CD14-positive monocyte (primary cell): ENCODE data around the gene NLRP12. TPM values are rescaled to one million over a fixed set of nuclear protein-coding genes. Genes with fewer than 3 reads are reported as not detected.
A peak's percentile ranks its signal among the peaks of the same experiment; 100 is the strongest.

Source experiments
- DNase-seq, 3 donors: peaks; one replicate each; pipeline ENCODE4 v3.0.0-alpha.2; 2011 to 2022
- H2AFZ ChIP-seq: 2 replicates; pipeline ENCODE4 v1.6.0; 2012; ENCODE audit warnings: mild to moderate bottlenecking, low read depth, low read length, inconsistent platforms; ENCODE audit not compliant: insufficient read depth, poor library complexity, severe bottlenecking
- H3K27ac ChIP-seq, 2 donors: 1 replicate in 1 of 2; 2 replicates in 1 of 2; pipeline ENCODE4 v1.5.1; 2012 to 2013; ENCODE audit warnings: low read length in 2 of 2, control low read depth in 1 of 2, inconsistent platforms in 1 of 2, low read depth in 1 of 2, mild to moderate bottlenecking in 1 of 2
- H3K27me3 ChIP-seq, 2 donors: one replicate each; pipeline versions ENCODE4 v1.6.0 to v1.6.1; 2011 to 2013; ENCODE audit warnings: low read length in 2 of 2; ENCODE audit not compliant: control insufficient read depth in 2 of 2, insufficient read depth in 2 of 2
- H3K36me3 ChIP-seq, 2 donors: replicated peaks in 1 of 2; 1 replicate in 1 of 2; 2 replicates in 1 of 2; pipeline versions ENCODE4 v1.5.1 to v1.6.1; 2012 to 2013; ENCODE audit warnings: low read length in 2 of 2, control low read depth in 1 of 2, inconsistent platforms in 1 of 2, mild to moderate bottlenecking in 1 of 2; ENCODE audit not compliant: insufficient read depth in 2 of 2, control insufficient read depth in 1 of 2
- H3K4me1 ChIP-seq, 2 donors: 1 replicate in 1 of 2; 2 replicates in 1 of 2; pipeline versions ENCODE4 v1.5.1 to v1.6.1; 2012 to 2013; ENCODE audit warnings: low read length in 2 of 2, control low read depth in 1 of 2, inconsistent platforms in 1 of 2, mild to moderate bottlenecking in 1 of 2, moderate library complexity in 1 of 2; ENCODE audit not compliant: insufficient read depth in 2 of 2, control insufficient read depth in 1 of 2
- H3K4me2 ChIP-seq: replicated peaks from 2 replicates; pipeline ENCODE3; 2012; ENCODE audit warnings: low read length, moderate library complexity, mild to moderate bottlenecking; ENCODE audit not compliant: poor library complexity, severe bottlenecking; ENCODE audit errors: extremely low read depth
- H3K4me3 ChIP-seq, 3 experiments: fragments of 200-600 bp in 1 of 3; sonication (generic) in 1 of 3; replicated peaks in 1 of 3; 1 replicate in 2 of 3; 2 replicates in 1 of 3; pipeline ENCODE4 v1.5.1; 2011 to 2013; ENCODE audit warnings: low read length in 3 of 3, mild to moderate bottlenecking in 3 of 3, control low read depth in 2 of 3, low read depth in 2 of 3, inconsistent platforms in 1 of 3, moderate library complexity in 1 of 3
- H3K79me2 ChIP-seq: 2 replicates; pipeline ENCODE4 v1.6.0; 2012; ENCODE audit warnings: mild to moderate bottlenecking, control low read depth, inconsistent platforms, low read length, moderate library complexity; ENCODE audit not compliant: insufficient read depth
- H3K9ac ChIP-seq: 2 replicates; pipeline ENCODE4 v1.6.0; 2017; ENCODE audit warnings: low read length, mild to moderate bottlenecking; ENCODE audit not compliant: insufficient read depth, poor library complexity, severe bottlenecking
- H3K9me3 ChIP-seq, 2 donors: replicated peaks in 1 of 2; 1 replicate in 1 of 2; 2 replicates in 1 of 2; pipeline versions ENCODE4 v1.5.1 to v1.6.1; 2012 to 2013; ENCODE audit warnings: low read length in 2 of 2, control low read depth in 1 of 2; ENCODE audit not compliant: control insufficient read depth in 1 of 2, insufficient read depth in 1 of 2
- H4K20me1 ChIP-seq: 2 replicates; pipeline ENCODE4 v1.6.0; 2012; ENCODE audit warnings: mild to moderate bottlenecking, low read length, control low read depth, moderate library complexity; ENCODE audit not compliant: insufficient read depth
- H3K27ac Mint-ChIP-seq, 7 donors: one replicate each; pipeline ENCODE4 v1.8.0; 2020; ENCODE audit warnings: mild to moderate bottlenecking in 7 of 7, mixed read lengths in 7 of 7, moderate library complexity in 6 of 7, inconsistent platforms in 2 of 7
- H3K27me3 Mint-ChIP-seq, 3 donors: one replicate each; pipeline ENCODE4 v1.8.0; 2021 to 2022; ENCODE audit warnings: low read depth in 3 of 3, mild to moderate bottlenecking in 3 of 3, mixed read lengths in 3 of 3, moderate library complexity in 3 of 3, inconsistent platforms in 1 of 3
- H3K36me3 Mint-ChIP-seq, 2 donors: one replicate each; pipeline ENCODE4 v1.8.0; 2020; ENCODE audit warnings: mixed read lengths in 2 of 2, inconsistent platforms in 1 of 2, mild to moderate bottlenecking in 1 of 2
- H3K4me1 Mint-ChIP-seq: one replicate; pipeline ENCODE4 v1.8.0; 2020; ENCODE audit warnings: mild to moderate bottlenecking, mixed read lengths
- H3K4me3 Mint-ChIP-seq, 2 donors: one replicate each; pipeline ENCODE4 v1.8.0; 2020; ENCODE audit warnings: mild to moderate bottlenecking in 2 of 2, mixed read lengths in 2 of 2, moderate library complexity in 1 of 2
- H3K9me3 Mint-ChIP-seq, 7 donors: one replicate each; pipeline ENCODE4 v1.8.0; 2020 to 2022; ENCODE audit warnings: mixed read lengths in 7 of 7, mild to moderate bottlenecking in 6 of 7, moderate library complexity in 6 of 7, inconsistent platforms in 2 of 7
- CTCF ChIP-seq: fragments of 200-600 bp; IDR thresholded peaks from one replicate; pipeline ENCODE4 v1.8.0; 2022; ENCODE audit warnings: antibody characterized with exemption, mild to moderate bottlenecking
- WGBS: methylation state at CpG from one replicate; pipeline ENCODE4 v1.1.5; 2013; ENCODE audit warnings: missing lambda C conversion rate; ENCODE audit not compliant: insufficient coverage; 5-methylcytosine and 5-hydroxymethylcytosine counted together
- intact Hi-C, 2 donors: fragments of 100-400 bp; cut with micrococcal nuclease; formaldehyde crosslinking; loops; one replicate each; pipeline versions ENCODE4 v1.15.0 to v1.15.1; 2023
- polyA plus RNA-seq, 3 donors: library from polyadenylated mRNA; depleted of rRNA in 1 of 3; unstranded in 2 of 3; stranded (reverse) in 1 of 3; fragments of 300-500 nt in 2 of 3; fragments of >200 nt in 1 of 3; fragmentation: Illumina TruSeq in 2 of 3; gene quantifications; 1 replicate in 2 of 3; 2 replicates in 1 of 3; pipeline ENCODE4 v1.2.3, GENCODE V29; 2012 to 2021

NLRP12 gene
- polyA plus RNA-seq, 3 donors: 40.5 to 64.9 (median 47.0) TPM

GRCh38 chr19:53867225-53868090, 43.3 kb upstream of the NLRP12 start, which contains the start of gene MYADM:
Gene MYADM (plus strand): TSS chr19:53867883. CDS start chr19:53873530, 5,647 bp downstream.
- 3% methylated on average over 19 of the region's 37 CpGs for WGBS
- peak within 1 kb of the TSS; percentile 97 to 99 for H3K4me3 Mint-ChIP-seq
- Histone ChIP-seq H3K79me2 (peaks cover 44% of the 10 kb centered on the region), H3K27ac (peak within 1 kb of the TSS; percentile 99), H3K4me3 (peak within 1 kb of the TSS; percentile 77 to 100 (median 100)), H4K20me1 (peaks cover 36% of the 10 kb centered on the region), H3K36me3 (peaks cover 3% of the 10 kb centered on the region in 2 donors), H3K9me3 (no peaks in the 10 kb centered on the region), H3K9ac (peak within 1 kb of the TSS; percentile 99), H3K27me3 (no peaks in the 10 kb centered on the region), H3K4me2 (peak within 1 kb of the TSS; percentile 85), H3K4me1 (peaks cover 47 to 52% of the 10 kb centered on the region in 2 donors), H2AFZ (no peak within 1 kb of the TSS)
- H3K36me3 Mint-ChIP-seq: peaks cover 11 to 21% of the 10 kb centered on the region in 2 donors
- peaks cover 0 to 11% (median 1%) of the 10 kb centered on the region in 7 donors for H3K9me3 Mint-ChIP-seq
- peak; percentile 99 to 100 (median 99) for DNase-seq
- TF ChIP-seq CTCF: no peak
- intact Hi-C loops: loop anchor here in 1 of 2 donors (2.0 kb wide), 1 partner anchor 25 kb away; no protein-coding TSS in a partner anchor
- peak within 1 kb of the TSS; percentile 98 to 100 (median 99) for H3K27ac Mint-ChIP-seq
- H3K27me3 Mint-ChIP-seq: peaks cover 0 to 20% (median 18%) of the 10 kb centered on the region in 3 donors
- peaks cover 49% of the 10 kb centered on the region for H3K4me1 Mint-ChIP-seq

GRCh38 chr19:53866865-53867224, 42.7 kb upstream of the NLRP12 start:
- H3K27ac ChIP-seq: peak overlapping the region; percentile 99
- Mint-ChIP-seq H3K36me3 (peaks cover 10 to 14% of the 10 kb centered on the region in 2 donors), H3K9me3 (peaks cover 0 to 10% (median 1%) of the 10 kb centered on the region in 7 donors), H3K27me3 (peaks cover 2 to 21% (median 19%) of the 10 kb centered on the region in 3 donors), H3K4me3 (peak overlapping the region; percentile 91 to 99), H3K4me1 (peaks cover 44% of the 10 kb centered on the region), H3K27ac (peak overlapping the region; percentile 96 to 100 (median 99))
- H3K4me2 ChIP-seq: peak overlapping the region; percentile 85
- peaks cover 40 to 46% of the 10 kb centered on the region in 2 donors for H3K4me1 ChIP-seq
- peaks cover 30% of the 10 kb centered on the region for H4K20me1 ChIP-seq
- H3K9ac ChIP-seq: peak overlapping the region; percentile 90
- no peaks in the 10 kb centered on the region for H3K36me3 ChIP-seq
- no peaks in the 10 kb centered on the region for H3K27me3 ChIP-seq
- H3K79me2 ChIP-seq: peaks cover 38% of the 10 kb centered on the region
- H3K4me3 ChIP-seq: peak overlapping the region; percentile 23 to 69 (median 43)
- intact Hi-C loops: loop anchor here in 1 of 2 donors (2.0 kb wide), 1 partner anchor 24 kb away; no protein-coding TSS in a partner anchor
- no peak overlapping the region for H2AFZ ChIP-seq
- TF ChIP-seq CTCF: no peak
- no peaks in the 10 kb centered on the region for H3K9me3 ChIP-seq
- WGBS: 61% methylated on average over 12 of the region's 14 CpGs
- DNase-seq: peak in 1 of 3 donors; percentile 23
